NCI-H146 treated with DMSO at 0.1 percent for 48 hours (cell line): ENCODE measurements around the gene MDH1.
"Not testable (repeated sequence)": the region's sequence is repeated elsewhere in the genome, so short reads cannot be mapped to it uniquely, and the experiment has no call there.

Source experiments
- DNase-seq: peaks from one replicate; lab custom pipeline; 2025; ENCODE audit not compliant: unreplicated experiment; lab: John Stamatoyannopoulos, UW

MDH1 gene

DNA sequence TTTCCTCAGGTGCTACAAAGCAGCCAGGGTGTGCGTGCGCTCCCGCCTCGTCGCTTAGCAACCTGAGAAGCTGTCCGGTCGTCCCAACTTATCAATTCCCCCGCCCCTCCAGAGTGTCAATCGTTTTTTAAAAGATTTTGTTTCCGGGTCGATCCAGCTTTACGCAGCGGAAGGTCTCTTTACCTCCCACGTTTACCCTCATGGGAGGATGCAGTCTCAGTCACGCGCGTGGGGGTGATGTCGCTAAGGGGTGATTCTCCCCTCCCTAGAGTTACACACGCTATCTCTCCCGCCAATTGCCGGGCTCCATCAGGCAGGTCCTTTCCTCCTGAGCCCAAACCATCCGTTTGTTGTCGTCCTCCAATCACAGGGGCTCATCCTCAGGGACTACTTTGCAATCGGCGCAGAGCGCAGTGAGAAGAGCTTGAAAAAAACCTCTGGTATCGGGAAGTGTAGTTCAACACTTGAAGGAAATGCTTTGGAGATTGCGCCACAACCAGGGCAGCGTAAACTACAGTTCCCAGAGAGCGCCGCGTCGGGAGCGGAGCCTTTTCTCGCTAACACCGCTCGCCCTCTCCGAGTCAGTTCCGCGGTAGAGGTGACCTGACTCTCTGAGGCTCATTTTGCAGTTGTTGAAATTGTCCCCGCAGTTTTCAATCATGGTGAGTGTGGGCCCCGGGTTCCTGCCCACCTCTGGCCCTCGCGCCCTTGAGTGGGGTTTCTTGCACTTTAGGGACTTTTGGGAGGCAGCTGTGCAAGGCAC is at the start of gene MDH1, which contains the start of gene WDPCP:
TSS of gene MDH1 (plus strand) at position 579 of the 763 bp plus-strand sequence. CDS start at position 660, 81 bp downstream.
TSS of gene WDPCP (minus strand) at position 93 of the 763 bp plus-strand sequence. CDS start 206 bp downstream, outside the sequence.
- DNase-seq, result peak; percentile 98

DNA sequence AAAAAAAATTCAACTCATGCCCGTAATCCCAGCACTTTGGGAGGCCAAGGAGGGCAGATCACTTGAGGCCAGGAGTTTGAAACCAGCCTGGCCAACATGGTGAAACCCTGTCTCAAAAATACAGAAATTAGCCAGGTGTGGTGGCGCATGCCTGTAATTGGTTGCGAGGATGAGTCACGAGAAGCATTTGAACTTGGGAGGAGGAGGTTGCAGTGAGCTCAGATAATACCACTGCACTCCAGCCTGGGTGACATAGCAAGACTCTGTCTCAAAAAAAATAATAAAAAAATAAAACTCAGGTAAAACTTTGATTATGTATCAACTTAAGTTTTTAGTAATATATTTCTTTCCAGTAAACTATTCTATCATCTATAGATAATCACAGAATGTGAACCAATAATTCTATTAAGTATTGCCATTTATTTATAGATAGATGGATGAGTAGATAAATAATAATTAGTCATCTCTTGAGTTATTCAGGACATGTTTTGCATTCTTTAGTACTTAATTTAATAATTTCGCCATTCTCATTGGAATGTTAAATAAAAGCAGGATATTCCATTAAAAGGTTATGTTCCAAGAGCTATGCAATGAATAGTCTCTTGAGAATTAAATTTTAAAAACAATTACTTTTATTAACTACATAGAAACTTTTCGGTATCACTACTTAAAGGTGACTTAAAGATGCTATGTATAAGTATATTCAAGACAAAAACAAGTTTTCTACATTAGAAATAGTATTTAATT is 49.2 kb upstream of the MDH1 start:
- DNase-seq, result no peak

DNA sequence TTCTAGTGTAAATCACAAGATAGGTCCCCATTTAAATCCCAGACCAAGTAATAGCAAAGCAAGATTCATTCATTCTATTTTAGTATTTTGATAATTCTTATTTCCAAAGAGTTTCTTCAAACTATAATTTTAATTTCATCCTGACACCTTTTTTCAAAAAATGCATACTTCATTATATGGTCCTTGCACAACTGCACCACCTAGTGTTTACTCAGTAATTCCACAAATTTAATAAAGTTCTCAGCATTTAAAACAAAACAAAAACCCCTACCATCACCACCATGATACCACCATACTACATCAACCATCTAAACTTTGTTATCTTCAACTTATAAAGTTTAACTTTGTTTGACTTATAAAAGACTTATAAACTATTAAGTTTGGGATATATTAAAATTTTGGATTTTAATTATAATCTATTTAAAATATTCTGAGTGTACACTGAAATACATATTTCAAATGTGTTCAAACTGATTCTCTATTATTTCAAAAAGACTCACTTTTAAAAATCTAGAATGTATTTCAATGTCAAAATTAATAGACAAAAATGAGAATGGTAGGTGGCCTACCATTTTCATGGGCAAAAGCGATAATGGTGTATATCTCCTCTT is 44.6 kb upstream of the MDH1 start:
- peak; percentile 3 for DNase-seq

DNA sequence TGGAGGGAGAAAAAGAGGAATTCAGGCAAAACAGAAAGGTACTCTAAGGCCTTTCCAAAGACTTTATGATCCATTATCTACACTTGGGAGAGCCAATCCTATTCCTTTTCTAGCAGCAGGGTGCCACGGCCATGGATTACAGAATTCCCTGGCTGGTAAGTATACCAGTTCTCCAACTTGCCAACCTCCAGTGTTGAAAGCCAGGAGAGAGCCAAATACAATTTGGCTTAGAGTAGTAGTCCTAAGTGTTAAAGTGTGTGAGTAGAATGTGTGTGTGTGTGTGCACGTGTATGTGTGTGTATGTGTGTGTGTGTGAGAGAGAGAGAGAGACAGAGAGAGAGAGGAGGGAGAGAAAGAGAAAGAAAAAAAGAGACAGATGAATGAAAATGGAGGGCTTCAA is 43.7 kb upstream of the MDH1 start:
- no peak for DNase-seq

DNA sequence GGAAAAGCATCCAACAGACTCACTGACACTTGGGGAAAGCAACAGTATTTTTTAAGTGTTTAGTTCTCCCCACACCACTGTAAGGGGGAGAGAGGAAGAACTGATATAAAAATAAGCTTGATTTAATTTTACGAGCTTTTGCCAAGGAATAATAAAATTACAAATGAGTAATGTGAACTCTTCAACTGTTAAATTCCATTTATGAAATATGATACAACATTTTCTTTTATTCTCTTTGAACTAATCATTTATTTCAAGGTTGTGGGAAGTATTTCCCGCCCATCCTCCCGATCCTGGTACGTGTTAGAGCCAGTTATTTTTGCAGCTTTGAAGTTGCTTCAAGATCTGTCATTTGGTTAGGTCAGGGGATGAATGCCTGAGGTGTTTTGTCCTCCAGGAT is 35.7 kb upstream of the MDH1 start:
- no peak for DNase-seq

DNA sequence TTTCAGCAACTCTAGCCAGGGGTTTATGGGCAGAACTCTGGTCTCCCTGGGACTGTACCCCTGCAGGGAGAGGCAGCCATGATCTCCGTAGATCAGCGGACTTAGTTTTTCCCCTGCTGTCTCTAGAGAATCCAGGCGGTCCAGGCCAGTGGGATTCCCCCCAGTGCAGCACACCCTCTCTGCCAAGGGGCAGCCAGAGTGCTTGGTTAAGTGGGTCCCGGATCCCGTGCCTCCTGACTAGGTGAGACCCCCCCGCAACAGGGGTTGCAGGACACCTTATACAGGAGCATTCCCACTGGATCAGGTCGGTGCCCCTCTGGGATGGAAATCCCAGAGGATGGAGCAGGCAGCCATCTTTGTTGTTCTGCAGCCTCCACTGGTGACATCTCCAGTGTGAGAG is 33.5 kb upstream of the MDH1 start:
- no peak for DNase-seq

DNA sequence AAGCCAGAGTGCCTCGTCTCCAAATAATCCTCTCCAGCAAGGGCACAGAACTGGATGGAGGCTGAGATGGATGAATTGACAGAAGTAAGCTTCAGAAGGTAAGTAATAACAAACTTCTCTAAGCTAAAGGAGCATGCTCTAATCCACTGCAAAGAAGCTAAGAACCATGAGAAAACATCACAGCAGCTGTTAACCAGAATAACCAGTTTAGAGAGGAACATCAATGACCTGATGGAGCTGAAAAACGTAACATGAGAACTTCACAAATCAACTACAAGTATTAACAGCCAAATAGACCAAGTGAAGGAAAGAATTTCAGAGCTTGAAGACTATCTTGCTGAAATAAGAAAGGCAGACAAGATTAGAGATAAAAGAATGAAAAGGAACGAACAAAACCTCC is 32.8 kb upstream of the MDH1 start:
- no peak for DNase-seq

DNA sequence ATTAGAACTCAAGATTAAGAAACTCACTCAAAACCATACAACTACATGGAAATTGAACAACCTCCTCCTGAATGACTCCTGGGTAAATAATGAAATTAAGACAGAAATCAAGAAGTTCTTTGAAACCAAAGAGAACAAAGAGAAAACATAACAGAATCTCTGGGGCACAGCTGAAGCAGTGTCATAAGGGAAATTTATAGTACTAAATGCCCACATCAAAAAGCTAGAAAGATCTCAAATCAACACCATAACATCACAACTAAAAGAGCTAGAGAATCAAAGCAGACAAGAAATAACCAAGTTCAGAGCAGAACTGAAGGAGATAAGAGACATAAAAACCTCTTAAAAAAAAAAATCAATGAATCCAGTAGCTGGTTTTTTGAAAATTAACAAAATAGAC is 30.9 kb upstream of the MDH1 start:
- DNase-seq, result not testable (repeated sequence)

DNA sequence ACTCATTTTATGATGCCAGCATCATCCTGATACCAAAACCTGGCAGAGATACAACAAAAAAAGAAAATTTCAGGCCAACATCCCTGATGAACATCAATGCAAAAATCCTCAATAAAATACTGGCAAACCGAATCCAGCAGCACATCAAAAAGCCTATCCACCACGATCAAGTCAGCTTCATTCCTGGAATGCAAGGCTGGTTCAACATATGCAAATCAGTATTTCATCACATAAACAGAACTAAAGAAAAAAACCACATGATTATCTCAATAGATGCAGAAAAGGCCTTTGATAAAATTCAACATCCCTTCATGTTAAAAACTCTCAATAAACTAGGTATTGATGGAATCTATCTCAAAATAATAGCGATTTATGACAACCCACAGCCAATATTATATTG is 29.8 kb upstream of the MDH1 start:
- not testable (repeated sequence) for DNase-seq

DNA sequence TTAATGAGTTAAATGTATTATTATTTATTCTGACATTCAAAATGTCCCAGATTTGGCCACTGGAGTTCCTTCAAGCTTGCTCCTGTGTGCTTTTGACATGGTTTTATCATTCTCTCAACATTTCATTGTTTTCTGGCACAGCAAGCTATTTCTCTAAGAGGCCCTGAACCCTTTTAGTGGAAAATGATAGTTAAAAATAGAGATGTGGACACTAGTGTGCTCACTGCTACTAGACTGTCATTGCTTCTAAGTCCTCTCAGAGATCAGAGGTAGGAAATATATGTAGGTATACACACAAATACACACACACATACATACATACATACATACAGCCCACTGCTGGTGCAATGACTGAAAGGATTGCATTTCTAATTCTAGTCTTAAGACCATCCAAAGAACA is 26.0 kb upstream of the MDH1 start:
- DNase-seq, result no peak

DNA sequence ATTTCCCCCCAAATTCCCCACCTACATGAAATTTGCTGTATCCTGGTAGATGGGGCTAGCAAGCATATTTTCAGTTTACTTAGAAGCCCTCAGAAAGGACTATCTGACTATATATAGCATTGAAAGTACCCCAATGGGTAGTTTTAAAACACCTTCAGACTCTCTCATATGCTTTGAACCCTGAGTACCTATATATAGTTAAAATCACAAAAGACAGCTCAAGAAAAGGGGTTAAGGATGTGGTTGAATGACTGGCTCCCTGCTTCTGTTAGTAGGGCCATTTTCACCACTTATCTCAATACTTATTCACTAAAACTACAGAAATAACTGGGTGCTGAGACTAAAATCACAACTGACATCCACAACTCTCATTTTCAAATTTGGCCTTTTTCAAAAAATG is 19.0 kb upstream of the MDH1 start:
- no peak for DNase-seq

DNA sequence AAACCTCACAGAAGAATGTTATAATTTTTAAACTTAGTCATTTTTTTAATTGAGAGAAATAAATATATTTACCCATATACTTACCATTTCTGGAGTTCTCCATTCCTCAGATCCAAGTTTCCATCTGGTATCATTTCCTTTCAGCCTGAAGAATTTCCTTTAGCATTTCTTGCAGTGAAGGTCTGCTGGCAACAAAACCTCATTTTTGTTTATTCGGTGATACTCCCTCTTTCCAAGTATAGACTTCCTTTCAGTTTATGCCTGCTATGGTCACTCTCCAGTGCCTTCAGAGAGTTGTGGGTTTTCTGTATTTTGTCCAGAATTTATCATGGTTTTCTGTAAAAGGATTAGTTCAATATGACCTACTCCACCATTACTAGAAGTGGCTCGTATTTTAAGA is 17.5 kb upstream of the MDH1 start:
- DNase-seq, result no peak

DNA sequence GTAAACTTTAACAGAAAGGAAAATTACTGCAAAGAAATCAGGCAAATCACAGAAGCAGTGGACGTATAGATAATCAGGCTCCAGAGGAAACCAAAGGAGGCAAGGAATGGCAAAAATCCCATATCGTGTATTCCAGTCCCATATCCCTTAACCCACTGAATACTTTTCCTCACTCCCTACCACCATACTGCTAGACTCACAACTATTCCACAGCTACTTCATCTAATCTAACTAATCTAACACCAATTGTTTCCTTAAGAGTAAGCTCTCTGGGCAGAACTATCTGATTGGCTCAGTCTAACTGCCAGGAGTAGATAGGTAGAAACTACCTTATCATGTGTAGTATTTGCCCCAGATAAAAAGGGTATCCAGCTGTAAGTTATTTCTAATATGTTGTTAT is 16.8 kb upstream of the MDH1 start:
- DNase-seq, result no peak

DNA sequence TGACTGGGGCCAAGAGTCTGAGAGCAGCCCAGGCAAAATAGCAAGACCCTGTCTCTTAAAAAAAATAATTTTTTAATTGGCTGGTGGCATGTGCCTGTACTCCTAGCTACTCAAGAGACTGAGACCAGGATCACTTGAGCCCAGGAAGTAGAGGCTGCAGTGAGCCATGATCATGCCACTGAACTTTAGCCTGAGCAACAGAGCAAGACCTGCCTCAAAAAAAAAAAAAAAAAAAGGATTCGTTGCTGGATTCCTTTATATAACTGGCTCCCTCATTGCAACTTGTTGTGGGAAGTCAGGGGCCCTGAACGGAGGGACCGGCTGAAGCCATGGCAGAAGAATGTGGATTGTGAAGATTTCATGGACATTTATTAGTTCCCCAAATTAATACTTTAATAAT is 15.7 kb upstream of the MDH1 start:
- DNase-seq, result not testable (repeated sequence)

DNA sequence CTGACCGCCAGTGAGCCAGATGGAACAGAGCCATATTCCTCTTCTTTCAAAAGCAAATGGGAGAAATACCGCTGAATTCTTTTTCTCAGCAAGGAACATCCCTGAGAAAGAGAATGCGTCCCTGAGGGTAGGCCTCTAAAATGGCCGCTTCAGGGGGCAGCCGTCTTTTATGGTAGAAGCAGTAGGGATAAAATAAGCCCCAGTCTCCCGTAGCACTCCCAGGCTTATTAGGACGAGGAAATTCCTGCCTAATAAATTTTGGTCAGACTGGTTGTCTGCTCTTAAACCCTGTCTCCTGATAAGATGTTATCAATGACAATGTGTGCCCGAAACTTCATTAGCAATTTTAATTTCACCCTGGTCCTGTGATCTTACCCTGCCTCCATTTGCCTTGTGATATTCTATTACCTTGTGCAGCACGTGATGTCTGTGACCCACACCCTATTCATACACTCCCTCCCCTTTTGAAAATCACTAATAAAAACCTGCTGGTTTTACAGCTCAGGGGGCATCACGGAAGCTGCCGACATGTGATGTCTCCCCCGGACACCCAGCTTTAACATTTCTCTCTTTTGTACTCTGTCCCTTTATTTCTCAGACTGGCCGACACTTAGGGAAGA is 14.9 kb upstream of the MDH1 start:
- DNase-seq, result not testable (repeated sequence)

DNA sequence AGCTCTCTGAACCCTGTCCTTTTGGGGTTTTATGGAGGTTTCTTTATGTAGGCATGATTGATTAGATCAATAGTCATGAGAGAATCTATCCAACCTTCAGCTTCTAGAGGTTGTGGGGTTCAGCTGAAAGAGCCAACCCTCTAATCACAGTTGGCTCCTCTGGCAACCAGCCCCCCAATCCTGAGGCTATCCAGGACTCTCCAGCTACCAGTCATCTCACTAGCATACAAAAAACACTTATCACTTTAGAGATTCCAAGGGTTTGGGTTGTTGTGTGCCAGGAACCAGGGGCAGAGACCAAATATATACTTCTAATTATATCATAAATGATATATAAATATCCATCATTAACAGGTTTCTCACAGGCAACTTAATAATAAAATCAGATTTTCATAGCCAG is 12.2 kb upstream of the MDH1 start:
- no peak for DNase-seq

DNA sequence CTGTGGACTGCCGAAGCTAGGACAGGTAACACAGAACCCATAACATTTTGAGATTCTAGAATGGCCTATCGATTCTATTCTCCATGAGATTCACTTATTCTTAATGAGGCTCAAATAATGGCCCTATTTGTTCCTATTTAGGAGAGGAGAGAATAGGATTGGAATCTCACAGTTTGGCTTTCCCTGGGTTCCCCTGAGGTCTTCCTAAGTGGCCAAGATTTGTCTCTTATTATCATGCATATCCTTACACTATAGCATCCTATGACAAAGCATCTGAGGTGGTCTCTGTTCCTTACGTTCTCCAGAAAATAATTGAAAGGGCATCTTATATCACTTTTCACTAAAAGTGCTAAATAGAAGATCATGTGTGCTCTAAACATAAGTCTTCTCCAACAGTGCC is 10.0 kb upstream of the MDH1 start:
- DNase-seq, result no peak

DNA sequence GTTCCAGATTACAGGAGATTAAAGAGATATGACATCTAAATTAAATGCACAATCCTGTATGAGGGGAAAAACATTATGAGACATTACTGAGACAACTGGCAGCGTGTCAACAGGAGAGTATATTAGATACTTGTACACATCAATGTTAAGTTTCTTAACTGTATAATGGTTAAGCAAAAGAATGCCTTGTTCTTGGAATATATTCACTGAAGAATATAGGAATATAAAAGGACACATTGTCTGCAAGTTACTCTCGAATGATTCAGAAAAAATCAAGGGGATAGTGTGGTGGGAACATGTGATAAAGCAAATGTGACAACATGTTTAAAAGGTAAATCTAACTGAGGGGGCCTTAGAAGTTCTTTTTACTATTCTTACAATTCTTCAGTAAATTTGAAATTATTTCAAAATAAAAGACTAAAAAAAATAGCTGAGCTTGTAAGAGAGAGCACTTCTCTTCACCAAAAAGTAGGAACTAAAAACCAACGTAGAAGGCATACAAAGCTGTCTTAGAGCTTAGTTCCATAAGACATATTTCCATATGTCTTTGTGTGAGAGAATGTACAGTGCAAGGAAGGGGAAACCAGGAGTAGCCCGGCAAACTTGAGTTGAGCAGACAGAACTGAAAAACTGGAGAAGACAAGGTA is 8.0 kb upstream of the MDH1 start:
- no peak for DNase-seq

DNA sequence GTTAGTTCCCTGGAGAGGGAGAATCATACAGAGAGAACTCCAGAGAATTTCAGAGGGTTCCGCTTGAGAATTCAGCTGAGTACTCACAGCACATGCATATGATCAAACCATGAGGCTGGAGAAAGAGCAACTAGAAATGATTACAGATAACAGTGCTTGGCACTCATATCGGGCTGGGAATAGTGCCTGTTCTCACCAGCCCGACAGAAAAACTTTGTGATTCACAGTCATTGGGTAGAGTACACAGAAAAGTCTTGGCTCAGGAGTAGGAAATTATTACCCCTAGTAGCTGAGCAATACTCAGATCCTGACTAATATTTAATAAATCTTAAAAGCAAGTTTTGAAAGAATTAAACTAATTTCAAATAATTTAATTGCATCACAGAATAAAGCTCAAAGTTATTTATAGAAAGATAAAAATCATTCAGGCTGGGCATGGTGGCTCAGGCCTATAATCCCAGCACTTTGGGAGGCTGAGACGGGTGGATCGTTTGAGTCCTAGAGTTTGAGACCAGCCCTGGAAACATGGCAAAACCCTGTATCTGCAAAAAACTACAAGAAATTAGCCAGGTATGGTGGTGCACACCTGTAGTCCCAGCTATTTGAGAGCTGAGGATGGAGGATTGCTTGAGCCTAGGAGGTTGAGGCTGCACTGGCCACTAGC is 7.3 kb upstream of the MDH1 start:
- DNase-seq, result no peak

DNA sequence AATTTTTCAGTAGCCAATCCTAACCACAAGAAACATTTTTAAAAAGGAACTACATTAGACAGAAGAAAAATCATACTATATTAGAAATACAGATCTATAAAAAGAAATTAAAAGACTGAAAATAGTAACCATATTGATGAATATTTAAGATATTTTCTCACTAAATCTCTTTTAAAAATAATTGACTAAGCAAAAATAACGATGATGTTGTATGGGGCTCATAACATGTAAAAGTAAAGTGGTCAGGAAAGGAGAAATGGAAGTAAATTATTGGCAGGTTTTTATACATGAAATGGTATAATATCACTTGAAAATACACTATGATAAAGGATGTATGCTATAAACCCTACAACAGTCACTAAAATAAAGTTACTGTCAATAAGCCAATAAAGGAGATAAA is 5.9 kb upstream of the MDH1 start:
- no peak for DNase-seq
